MM.1S (cell line): ENCODE measurements around the gene STX12.

Experiments
- DNase-seq: peaks from one replicate; pipeline ENCODE4 v3.0.0-alpha.2; 2015
- H2AFZ ChIP-seq: fragments of 300-600 bp; sonication (generic); 2 replicates; pipeline ENCODE4 v1.6.0; 2016; ENCODE audit warnings: antibody characterized with exemption, low read length
- H3F3A ChIP-seq: fragments of 300-600 bp; sonication (generic); 2 replicates; pipeline ENCODE4 v1.6.1; 2016; ENCODE audit warnings: mild to moderate bottlenecking, antibody characterized with exemption, low read length, moderate library complexity, mixed read lengths; ENCODE audit not compliant: insufficient read depth
- H3K27ac ChIP-seq: fragments of 300-600 bp; sonication (generic); 2 replicates; pipeline ENCODE4 v1.5.1; 2016; ENCODE audit warnings: mild to moderate bottlenecking, low read length
- H3K27me3 ChIP-seq: fragments of 300-600 bp; sonication (generic); replicated peaks from 2 replicates; pipeline ENCODE4 v1.6.0; 2016; ENCODE audit warnings: low read length; ENCODE audit not compliant: insufficient read depth
- H3K36me3 ChIP-seq: fragments of 300-600 bp; sonication (generic); replicated peaks from 2 replicates; pipeline ENCODE4 v1.6.1; 2016; ENCODE audit warnings: mild to moderate bottlenecking, low read length, mixed read lengths; ENCODE audit not compliant: insufficient read depth
- H3K4me1 ChIP-seq: fragments of 300-600 bp; sonication (generic); 2 replicates; pipeline ENCODE4 v1.6.1; 2016; ENCODE audit warnings: low read length, mixed read lengths
- H3K4me2 ChIP-seq: fragments of 300-600 bp; sonication (generic); 2 replicates; pipeline ENCODE4 v1.6.0; 2016; ENCODE audit warnings: low read depth, low read length
- H3K4me3 ChIP-seq: fragments of 300-600 bp; sonication (generic); 2 replicates; pipeline ENCODE4 v1.5.1; 2016; ENCODE audit warnings: low read length, mixed read lengths
- H3K79me2 ChIP-seq: fragments of 300-600 bp; sonication (generic); 2 replicates; pipeline ENCODE4 v1.6.1; 2016; ENCODE audit warnings: mixed run types, low read length, mixed read lengths
- H3K9ac ChIP-seq: fragments of 300-600 bp; sonication (generic); 2 replicates; pipeline ENCODE4 v1.6.1; 2016; ENCODE audit warnings: low read length, mixed read lengths
- H3K9me2 ChIP-seq: fragments of 300-600 bp; sonication (generic); replicated peaks from 2 replicates; pipeline ENCODE4 v1.6.1; 2016; ENCODE audit warnings: mild to moderate bottlenecking, low read length, mixed read lengths; ENCODE audit not compliant: insufficient read depth
- H3K9me3 ChIP-seq: fragments of 300-600 bp; sonication (generic); replicated peaks from 2 replicates; pipeline ENCODE4 v1.6.1; 2016; ENCODE audit warnings: mild to moderate bottlenecking, low read length, mixed read lengths; ENCODE audit not compliant: insufficient read depth
- H4K20me1 ChIP-seq: fragments of 300-600 bp; sonication (generic); 2 replicates; pipeline ENCODE4 v1.6.1; 2016; ENCODE audit warnings: mild to moderate bottlenecking, low read length, moderate library complexity, mixed read lengths; ENCODE audit not compliant: insufficient read depth
- EZH2 ChIP-seq: fragments of 300-600 bp; sonication (generic); optimal IDR thresholded peaks from 2 replicates; pipeline ENCODE3; 2017; ENCODE audit warnings: low read depth, mild to moderate bottlenecking, antibody characterized with exemption, low read length, mixed read lengths
- EZH2phosphoT487 ChIP-seq: fragments of 300-600 bp; sonication (generic); IDR thresholded peaks from 2 replicates; pipeline ENCODE4 v1.6.1; 2018; ENCODE audit warnings: antibody characterized with exemption, low read length
- TF ChIP-seq, protein P1 (sequence below): fragments of 300-600 bp; sonication (generic); IDR thresholded peaks from 2 replicates; pipeline ENCODE4 v1.5.1; 2016; ENCODE audit warnings: antibody characterized with exemption, low read length, mixed read lengths

STX12 gene

DNA sequence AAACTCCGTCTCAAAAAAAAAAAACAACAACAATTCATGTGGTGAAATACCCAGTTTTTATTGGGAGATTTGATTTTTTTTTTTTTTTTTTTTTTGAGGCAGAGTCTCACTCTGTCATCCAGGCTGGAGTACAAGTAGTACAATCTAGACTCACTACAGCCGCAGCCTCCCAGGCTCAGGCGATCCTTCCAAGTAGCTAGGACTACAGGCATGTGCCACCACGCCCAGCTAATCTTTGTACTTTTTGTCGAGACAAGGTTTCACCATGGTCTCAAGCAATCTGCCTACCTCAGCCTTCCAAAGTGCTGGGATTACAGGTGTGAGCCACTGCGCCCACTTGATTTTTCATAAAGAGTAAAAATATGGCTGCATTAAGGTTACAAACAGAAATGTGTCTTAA is 31.9 kb upstream of the STX12 start:
- TF ChIP-seq EZH2 (no peak), EZH2phosphoT487 (no peak)
- TF ChIP-seq, protein P1, sequence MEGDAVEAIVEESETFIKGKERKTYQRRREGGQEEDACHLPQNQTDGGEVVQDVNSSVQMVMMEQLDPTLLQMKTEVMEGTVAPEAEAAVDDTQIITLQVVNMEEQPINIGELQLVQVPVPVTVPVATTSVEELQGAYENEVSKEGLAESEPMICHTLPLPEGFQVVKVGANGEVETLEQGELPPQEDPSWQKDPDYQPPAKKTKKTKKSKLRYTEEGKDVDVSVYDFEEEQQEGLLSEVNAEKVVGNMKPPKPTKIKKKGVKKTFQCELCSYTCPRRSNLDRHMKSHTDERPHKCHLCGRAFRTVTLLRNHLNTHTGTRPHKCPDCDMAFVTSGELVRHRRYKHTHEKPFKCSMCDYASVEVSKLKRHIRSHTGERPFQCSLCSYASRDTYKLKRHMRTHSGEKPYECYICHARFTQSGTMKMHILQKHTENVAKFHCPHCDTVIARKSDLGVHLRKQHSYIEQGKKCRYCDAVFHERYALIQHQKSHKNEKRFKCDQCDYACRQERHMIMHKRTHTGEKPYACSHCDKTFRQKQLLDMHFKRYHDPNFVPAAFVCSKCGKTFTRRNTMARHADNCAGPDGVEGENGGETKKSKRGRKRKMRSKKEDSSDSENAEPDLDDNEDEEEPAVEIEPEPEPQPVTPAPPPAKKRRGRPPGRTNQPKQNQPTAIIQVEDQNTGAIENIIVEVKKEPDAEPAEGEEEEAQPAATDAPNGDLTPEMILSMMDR: no peak
- Histone ChIP-seq H3K79me2 (no peaks in the 10 kb centered on the region), H3K9me3 (no peaks in the 10 kb centered on the region), H3K9ac (no peak overlapping the region), H3F3A (no peaks in the 10 kb centered on the region), H2AFZ (no peak overlapping the region), H3K4me1 (no peaks in the 10 kb centered on the region), H4K20me1 (no peaks in the 10 kb centered on the region), H3K4me3 (no peak overlapping the region), H3K9me2 (no peaks in the 10 kb centered on the region), H3K36me3 (no peaks in the 10 kb centered on the region), H3K27me3 (no peaks in the 10 kb centered on the region), H3K27ac (no peak overlapping the region), H3K4me2 (no peak overlapping the region)
- no peak for DNase-seq

DNA sequence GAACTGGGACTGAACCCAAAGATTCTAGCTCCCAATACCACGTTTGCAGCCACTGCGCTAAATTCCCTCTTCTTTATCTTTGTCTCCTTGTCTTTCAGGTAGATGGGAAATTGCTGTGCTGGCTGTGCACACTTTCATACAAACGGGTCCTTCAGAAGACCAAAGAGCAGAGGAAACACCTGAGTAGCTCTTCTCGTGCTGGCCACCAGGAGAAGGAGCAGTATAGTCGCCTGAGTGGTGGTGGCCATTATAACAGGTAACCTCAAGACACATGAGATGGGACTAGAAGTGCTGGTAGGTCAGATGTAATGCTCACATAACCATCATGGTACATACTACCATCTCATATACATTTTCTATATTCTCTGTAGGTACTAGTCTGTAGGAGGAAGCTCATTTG is 28.5 kb upstream of the STX12 start:
- no peak overlapping the region for H2AFZ ChIP-seq
- H3K9ac ChIP-seq: no peak overlapping the region
- H3K4me3 ChIP-seq: no peak overlapping the region
- H3K27ac ChIP-seq: no peak overlapping the region
- H3K9me2 ChIP-seq: no peaks in the 10 kb centered on the region
- no peaks in the 10 kb centered on the region for H3K79me2 ChIP-seq
- H3K4me2 ChIP-seq: no peak overlapping the region
- H4K20me1 ChIP-seq: no peaks in the 10 kb centered on the region
- H3K9me3 ChIP-seq: no peaks in the 10 kb centered on the region
- no peaks in the 10 kb centered on the region for H3F3A ChIP-seq
- H3K27me3 ChIP-seq: no peaks in the 10 kb centered on the region
- TF ChIP-seq, protein P1: no peak
- TF ChIP-seq EZH2phosphoT487: no peak
- TF ChIP-seq EZH2: no peak
- peaks cover 1% of the 10 kb centered on the region; the same call in 1 of the 2 replicates for H3K4me1 ChIP-seq
- H3K36me3 ChIP-seq: no peaks in the 10 kb centered on the region
- DNase-seq: no peak

DNA sequence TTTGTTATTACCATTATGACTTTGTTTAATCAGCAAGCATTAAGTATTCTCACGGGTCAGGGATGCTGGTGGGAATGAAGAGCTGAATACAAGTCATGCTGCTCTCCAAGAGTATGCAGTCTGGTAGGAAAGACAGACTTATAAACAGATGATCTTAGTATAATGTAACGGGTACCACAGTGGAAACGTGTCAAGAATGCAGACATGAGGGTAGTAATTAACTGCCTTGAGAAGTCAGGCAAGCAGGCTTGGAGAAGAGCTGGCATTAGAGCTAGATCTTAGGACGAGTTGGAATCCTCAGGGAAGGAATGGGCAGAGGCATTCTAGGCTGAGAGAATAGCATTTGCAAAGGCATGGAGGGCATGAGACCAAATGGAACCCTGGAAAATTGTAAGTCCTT is 27.6 kb upstream of the STX12 start:
- H3K27me3 ChIP-seq: no peaks in the 10 kb centered on the region
- no peak overlapping the region for H3K9ac ChIP-seq
- no peaks in the 10 kb centered on the region for H3K9me2 ChIP-seq
- no peak overlapping the region for H2AFZ ChIP-seq
- no peaks in the 10 kb centered on the region for H3K9me3 ChIP-seq
- no peak for TF ChIP-seq EZH2
- TF ChIP-seq, protein P1: no peak
- TF ChIP-seq EZH2phosphoT487: no peak
- no peak overlapping the region for H3K4me2 ChIP-seq
- peaks cover 6% of the 10 kb centered on the region; the same call in 1 of the 2 replicates for H3K4me1 ChIP-seq
- no peaks in the 10 kb centered on the region for H3K79me2 ChIP-seq
- no peaks in the 10 kb centered on the region for H3F3A ChIP-seq
- H3K4me3 ChIP-seq: no peak overlapping the region
- no peaks in the 10 kb centered on the region for H4K20me1 ChIP-seq
- H3K27ac ChIP-seq: no peak overlapping the region
- H3K36me3 ChIP-seq: no peaks in the 10 kb centered on the region
- DNase-seq: no peak

DNA sequence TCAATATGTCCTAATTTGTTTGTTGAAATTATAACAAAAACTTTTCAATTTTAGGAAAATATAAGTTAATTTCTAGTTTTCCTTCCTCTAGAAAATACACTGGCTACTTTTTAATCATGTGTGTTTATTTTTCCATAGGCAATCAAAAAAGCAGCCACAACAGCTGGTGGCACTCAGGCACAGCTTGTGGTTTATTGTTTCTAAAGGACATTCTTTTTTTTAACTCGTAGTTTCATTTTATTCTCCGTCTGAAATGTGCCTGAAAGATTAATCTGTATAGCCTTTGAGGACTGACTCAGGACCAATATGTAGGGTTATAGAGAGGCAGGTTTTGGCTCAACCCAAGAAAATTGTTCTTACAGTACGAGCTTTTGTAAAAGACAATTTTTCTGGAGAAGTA is 20.7 kb upstream of the STX12 start:
- Histone ChIP-seq H3K9me2 (no peaks in the 10 kb centered on the region), H4K20me1 (no peaks in the 10 kb centered on the region), H3K36me3 (no peaks in the 10 kb centered on the region), H3K27ac (peak overlapping the region; percentile 52; the same call in 1 of the 2 replicates), H2AFZ (no peak overlapping the region), H3F3A (peaks cover 17% of the 10 kb centered on the region), H3K9me3 (no peaks in the 10 kb centered on the region), H3K4me3 (peak overlapping the region; percentile 21; the same call in 1 of the 2 replicates), H3K9ac (no peak overlapping the region), H3K79me2 (no peaks in the 10 kb centered on the region), H3K4me1 (peaks cover 22% of the 10 kb centered on the region), H3K4me2 (peak overlapping the region; percentile 79), H3K27me3 (no peaks in the 10 kb centered on the region)
- DNase-seq: peak; percentile 72
- TF ChIP-seq EZH2 (no peak), EZH2phosphoT487 (no peak)
- TF ChIP-seq, protein P1: no peak
